CD14-positive monocyte (primary cell): ENCODE data around the gene CFAP69. TPM values are rescaled to one million over a fixed set of nuclear protein-coding genes. Genes with fewer than 3 reads are reported as not detected.
"Not testable (repeated sequence)": the region's sequence is repeated elsewhere in the genome, so short reads cannot be mapped to it uniquely, and the experiment has no call there.

Source experiments
- DNase-seq, 3 donors: peaks; one replicate each; pipeline ENCODE4 v3.0.0-alpha.2; 2011 to 2022
- H2AFZ ChIP-seq: 2 replicates; pipeline ENCODE4 v1.6.0; 2012; ENCODE audit warnings: mild to moderate bottlenecking, low read depth, low read length, inconsistent platforms; ENCODE audit not compliant: insufficient read depth, poor library complexity, severe bottlenecking
- H3K27ac ChIP-seq, 2 donors: 1 replicate in 1 of 2; 2 replicates in 1 of 2; pipeline ENCODE4 v1.5.1; 2012 to 2013; ENCODE audit warnings: low read length in 2 of 2, control low read depth in 1 of 2, inconsistent platforms in 1 of 2, low read depth in 1 of 2, mild to moderate bottlenecking in 1 of 2
- H3K27me3 ChIP-seq, 2 donors: one replicate each; pipeline versions ENCODE4 v1.6.0 to v1.6.1; 2011 to 2013; ENCODE audit warnings: low read length in 2 of 2; ENCODE audit not compliant: control insufficient read depth in 2 of 2, insufficient read depth in 2 of 2
- H3K36me3 ChIP-seq, 2 donors: replicated peaks in 1 of 2; 1 replicate in 1 of 2; 2 replicates in 1 of 2; pipeline versions ENCODE4 v1.5.1 to v1.6.1; 2012 to 2013; ENCODE audit warnings: low read length in 2 of 2, control low read depth in 1 of 2, inconsistent platforms in 1 of 2, mild to moderate bottlenecking in 1 of 2; ENCODE audit not compliant: insufficient read depth in 2 of 2, control insufficient read depth in 1 of 2
- H3K4me1 ChIP-seq, 2 donors: 1 replicate in 1 of 2; 2 replicates in 1 of 2; pipeline versions ENCODE4 v1.5.1 to v1.6.1; 2012 to 2013; ENCODE audit warnings: low read length in 2 of 2, control low read depth in 1 of 2, inconsistent platforms in 1 of 2, mild to moderate bottlenecking in 1 of 2, moderate library complexity in 1 of 2; ENCODE audit not compliant: insufficient read depth in 2 of 2, control insufficient read depth in 1 of 2
- H3K4me2 ChIP-seq: replicated peaks from 2 replicates; pipeline ENCODE3; 2012; ENCODE audit warnings: low read length, moderate library complexity, mild to moderate bottlenecking; ENCODE audit not compliant: poor library complexity, severe bottlenecking; ENCODE audit errors: extremely low read depth
- H3K4me3 ChIP-seq, 3 experiments: fragments of 200-600 bp in 1 of 3; sonication (generic) in 1 of 3; replicated peaks in 1 of 3; 1 replicate in 2 of 3; 2 replicates in 1 of 3; pipeline ENCODE4 v1.5.1; 2011 to 2013; ENCODE audit warnings: low read length in 3 of 3, mild to moderate bottlenecking in 3 of 3, control low read depth in 2 of 3, low read depth in 2 of 3, inconsistent platforms in 1 of 3, moderate library complexity in 1 of 3
- H3K79me2 ChIP-seq: 2 replicates; pipeline ENCODE4 v1.6.0; 2012; ENCODE audit warnings: mild to moderate bottlenecking, control low read depth, inconsistent platforms, low read length, moderate library complexity; ENCODE audit not compliant: insufficient read depth
- H3K9ac ChIP-seq: 2 replicates; pipeline ENCODE4 v1.6.0; 2017; ENCODE audit warnings: low read length, mild to moderate bottlenecking; ENCODE audit not compliant: insufficient read depth, poor library complexity, severe bottlenecking
- H3K9me3 ChIP-seq, 2 donors: replicated peaks in 1 of 2; 1 replicate in 1 of 2; 2 replicates in 1 of 2; pipeline versions ENCODE4 v1.5.1 to v1.6.1; 2012 to 2013; ENCODE audit warnings: low read length in 2 of 2, control low read depth in 1 of 2; ENCODE audit not compliant: control insufficient read depth in 1 of 2, insufficient read depth in 1 of 2
- H4K20me1 ChIP-seq: 2 replicates; pipeline ENCODE4 v1.6.0; 2012; ENCODE audit warnings: mild to moderate bottlenecking, low read length, control low read depth, moderate library complexity; ENCODE audit not compliant: insufficient read depth
- H3K27ac Mint-ChIP-seq, 7 donors: one replicate each; pipeline ENCODE4 v1.8.0; 2020; ENCODE audit warnings: mild to moderate bottlenecking in 7 of 7, mixed read lengths in 7 of 7, moderate library complexity in 6 of 7, inconsistent platforms in 2 of 7
- H3K27me3 Mint-ChIP-seq, 3 donors: one replicate each; pipeline ENCODE4 v1.8.0; 2021 to 2022; ENCODE audit warnings: low read depth in 3 of 3, mild to moderate bottlenecking in 3 of 3, mixed read lengths in 3 of 3, moderate library complexity in 3 of 3, inconsistent platforms in 1 of 3
- H3K36me3 Mint-ChIP-seq, 2 donors: one replicate each; pipeline ENCODE4 v1.8.0; 2020; ENCODE audit warnings: mixed read lengths in 2 of 2, inconsistent platforms in 1 of 2, mild to moderate bottlenecking in 1 of 2
- H3K4me1 Mint-ChIP-seq: one replicate; pipeline ENCODE4 v1.8.0; 2020; ENCODE audit warnings: mild to moderate bottlenecking, mixed read lengths
- H3K4me3 Mint-ChIP-seq, 2 donors: one replicate each; pipeline ENCODE4 v1.8.0; 2020; ENCODE audit warnings: mild to moderate bottlenecking in 2 of 2, mixed read lengths in 2 of 2, moderate library complexity in 1 of 2
- H3K9me3 Mint-ChIP-seq, 7 donors: one replicate each; pipeline ENCODE4 v1.8.0; 2020 to 2022; ENCODE audit warnings: mixed read lengths in 7 of 7, mild to moderate bottlenecking in 6 of 7, moderate library complexity in 6 of 7, inconsistent platforms in 2 of 7
- WGBS: methylation state at CpG from one replicate; pipeline ENCODE4 v1.1.5; 2013; ENCODE audit warnings: missing lambda C conversion rate; ENCODE audit not compliant: insufficient coverage; 5-methylcytosine and 5-hydroxymethylcytosine counted together
- intact Hi-C, 2 donors: fragments of 100-400 bp; cut with micrococcal nuclease; formaldehyde crosslinking; loops; one replicate each; pipeline versions ENCODE4 v1.15.0 to v1.15.1; 2023
- polyA plus RNA-seq, 3 donors: library from polyadenylated mRNA; depleted of rRNA in 1 of 3; unstranded in 2 of 3; stranded (reverse) in 1 of 3; fragments of 300-500 nt in 2 of 3; fragments of >200 nt in 1 of 3; fragmentation: Illumina TruSeq in 2 of 3; gene quantifications; 1 replicate in 2 of 3; 2 replicates in 1 of 3; pipeline ENCODE4 v1.2.3, GENCODE V29; 2012 to 2021
- TF ChIP-seq, protein P1 (sequence below): fragments of 200-600 bp; IDR thresholded peaks from one replicate; pipeline ENCODE4 v1.8.0; 2022; ENCODE audit warnings: antibody characterized with exemption, mild to moderate bottlenecking

The CFAP69 gene
- polyA plus RNA-seq, 3 donors = not detected

DNA sequence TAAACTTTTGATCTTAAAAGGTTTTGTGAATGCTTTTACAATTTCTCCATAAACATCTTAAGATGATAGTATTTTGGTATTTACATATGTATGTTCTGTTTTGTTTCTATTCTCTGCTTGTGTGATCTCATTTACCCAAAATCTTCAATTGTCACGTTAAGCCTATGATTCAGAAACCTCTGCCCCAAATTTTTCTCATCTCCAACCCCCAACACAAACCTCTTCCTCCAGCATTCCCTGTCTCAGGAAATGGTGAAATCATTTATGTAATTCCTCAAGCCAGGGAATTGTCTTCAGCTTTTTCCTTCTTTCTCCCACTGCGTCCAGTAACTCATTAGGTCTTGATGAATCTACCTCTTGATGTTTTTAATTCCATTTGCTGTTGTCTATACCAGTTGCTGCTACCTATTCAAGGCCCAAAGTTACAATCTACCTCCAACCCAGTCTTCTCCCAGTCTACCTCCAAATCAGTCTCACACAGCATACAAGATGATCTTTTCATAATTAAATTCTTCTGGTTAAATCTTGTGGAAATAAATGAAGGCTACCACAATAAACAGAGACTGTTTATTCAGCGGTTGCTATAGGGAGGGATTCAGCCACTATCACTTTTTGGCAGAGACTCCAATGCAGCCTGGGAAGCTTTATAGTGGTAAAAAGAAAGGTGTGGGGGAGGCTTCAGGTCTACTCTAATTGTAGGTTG lies 5.8 kb downstream of the CFAP69 start:
- TF ChIP-seq, protein P1, sequence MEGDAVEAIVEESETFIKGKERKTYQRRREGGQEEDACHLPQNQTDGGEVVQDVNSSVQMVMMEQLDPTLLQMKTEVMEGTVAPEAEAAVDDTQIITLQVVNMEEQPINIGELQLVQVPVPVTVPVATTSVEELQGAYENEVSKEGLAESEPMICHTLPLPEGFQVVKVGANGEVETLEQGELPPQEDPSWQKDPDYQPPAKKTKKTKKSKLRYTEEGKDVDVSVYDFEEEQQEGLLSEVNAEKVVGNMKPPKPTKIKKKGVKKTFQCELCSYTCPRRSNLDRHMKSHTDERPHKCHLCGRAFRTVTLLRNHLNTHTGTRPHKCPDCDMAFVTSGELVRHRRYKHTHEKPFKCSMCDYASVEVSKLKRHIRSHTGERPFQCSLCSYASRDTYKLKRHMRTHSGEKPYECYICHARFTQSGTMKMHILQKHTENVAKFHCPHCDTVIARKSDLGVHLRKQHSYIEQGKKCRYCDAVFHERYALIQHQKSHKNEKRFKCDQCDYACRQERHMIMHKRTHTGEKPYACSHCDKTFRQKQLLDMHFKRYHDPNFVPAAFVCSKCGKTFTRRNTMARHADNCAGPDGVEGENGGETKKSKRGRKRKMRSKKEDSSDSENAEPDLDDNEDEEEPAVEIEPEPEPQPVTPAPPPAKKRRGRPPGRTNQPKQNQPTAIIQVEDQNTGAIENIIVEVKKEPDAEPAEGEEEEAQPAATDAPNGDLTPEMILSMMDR = no peak
- no peak for DNase-seq
- 100% methylated on average over 1 of the region's 3 CpGs for WGBS
- Mint-ChIP-seq H3K9me3 (peaks cover 0 to 5% (median 0%) of the 10 kb centered on the region in 7 donors), H3K4me3 (no peak overlapping the region), H3K36me3 (no peaks in the 10 kb centered on the region), H3K27ac (no peak overlapping the region), H3K4me1 (peaks cover 6% of the 10 kb centered on the region), H3K27me3 (peaks cover 12 to 29% (median 20%) of the 10 kb centered on the region in 3 donors)
- H3K4me1 ChIP-seq = peaks cover 1 to 3% of the 10 kb centered on the region in 2 donors
- H3K27me3 ChIP-seq = peaks cover 14 to 16% of the 10 kb centered on the region in 2 donors
- H4K20me1 ChIP-seq = no peaks in the 10 kb centered on the region
- no peaks in the 10 kb centered on the region for H3K36me3 ChIP-seq
- intact Hi-C loops = no loop called here
- no peak overlapping the region for H3K4me2 ChIP-seq
- no peak overlapping the region for H3K27ac ChIP-seq
- H3K9ac ChIP-seq = no peak overlapping the region
- no peak overlapping the region for H3K4me3 ChIP-seq
- no peaks in the 10 kb centered on the region for H3K79me2 ChIP-seq
- no peaks in the 10 kb centered on the region for H3K9me3 ChIP-seq
- no peak overlapping the region for H2AFZ ChIP-seq

DNA sequence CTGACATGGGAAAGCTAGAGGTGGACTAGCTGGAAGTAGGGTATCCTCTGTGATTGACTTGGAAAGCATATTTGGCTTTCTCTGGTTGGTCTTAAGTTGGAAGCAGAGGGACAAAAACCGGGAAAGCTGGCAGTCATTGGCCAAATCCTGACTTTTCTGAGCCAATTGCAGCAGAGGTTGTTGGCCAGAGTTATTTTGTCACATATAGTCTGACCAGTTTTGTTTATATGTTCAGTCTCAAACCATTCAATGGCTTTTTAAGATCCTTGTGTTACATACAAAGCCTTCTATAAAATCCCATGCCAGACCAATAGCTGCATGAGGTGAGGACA lies 6.3 kb downstream of the CFAP69 start:
- Histone ChIP-seq H3K9ac (no peak overlapping the region), H3K27ac (no peak overlapping the region), H4K20me1 (no peaks in the 10 kb centered on the region), H3K9me3 (no peaks in the 10 kb centered on the region), H3K4me1 (no peaks in the 10 kb centered on the region), H3K4me2 (no peak overlapping the region), H3K4me3 (no peak overlapping the region), H3K36me3 (no peaks in the 10 kb centered on the region), H3K79me2 (no peaks in the 10 kb centered on the region), H3K27me3 (peaks cover 9 to 11% of the 10 kb centered on the region in 2 donors), H2AFZ (no peak overlapping the region)
- Mint-ChIP-seq H3K4me1 (peaks cover 1% of the 10 kb centered on the region), H3K4me3 (no peak overlapping the region), H3K27ac (no peak overlapping the region), H3K9me3 (peaks cover 0 to 7% (median 2%) of the 10 kb centered on the region in 7 donors), H3K27me3 (peaks cover 9 to 25% (median 15%) of the 10 kb centered on the region in 3 donors), H3K36me3 (no peaks in the 10 kb centered on the region)
- no peak for DNase-seq
- intact Hi-C loops = no loop called here
- 86% methylated on average over 1 of the region's 1 CpG for WGBS
- TF ChIP-seq, protein P1 = no peak

DNA sequence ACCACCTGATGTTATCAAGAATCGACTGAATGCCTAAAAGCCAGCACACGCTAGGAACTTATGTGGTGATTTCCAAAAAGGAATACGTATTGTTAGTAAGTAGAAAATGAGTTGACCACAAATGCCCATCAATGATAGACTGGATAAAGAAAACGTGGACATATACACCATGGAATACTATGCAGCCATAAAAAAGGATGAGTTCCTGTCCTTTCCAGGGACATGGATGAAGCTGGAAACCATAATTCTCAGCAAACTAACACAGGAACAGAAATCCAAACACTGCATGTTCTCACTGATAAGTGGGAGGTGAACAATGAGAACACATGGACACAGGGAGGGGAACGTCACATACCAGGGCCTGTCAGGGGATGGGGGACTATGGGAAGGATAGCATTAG lies 11.0 kb downstream of the CFAP69 start:
- H3K4me3 ChIP-seq, H3K9me3 ChIP-seq, H3K27me3 ChIP-seq, H3K27ac ChIP-seq, H3K9ac ChIP-seq, H3K9me3 Mint-ChIP-seq, H3K4me3 Mint-ChIP-seq, H3K36me3 Mint-ChIP-seq, H3K27ac Mint-ChIP-seq, H4K20me1 ChIP-seq, intact Hi-C loops, H2AFZ ChIP-seq, H3K27me3 Mint-ChIP-seq, H3K79me2 ChIP-seq, H3K4me2 ChIP-seq, H3K4me1 Mint-ChIP-seq, H3K4me1 ChIP-seq, DNase-seq, H3K36me3 ChIP-seq: not testable (repeated sequence)
- 100% methylated on average over 3 of the region's 5 CpGs for WGBS
